ENCODE results near the gene UFM1.
"Not testable (repeated sequence)": the region's sequence is repeated elsewhere in the genome, so short reads cannot be mapped to it uniquely, and the experiment has no call there.

Gene UFM1

GRCh38 chr13:38366954-38367645, 17.4 kb downstream of the UFM1 start:
- Histone ChIP-seq H3K4me3 (ENCODE audit: low read length) (no peak overlapping the region), H3K27me3 (replicated peaks; ENCODE audit: control insufficient read depth, insufficient read depth, low read length) (no peaks in the 10 kb centered on the region), H3K9me3 (ENCODE audit: control insufficient read depth, low read length) (no peaks in the 10 kb centered on the region), H3K9ac (ENCODE audit: low read length) (no peak overlapping the region), H3K36me3 (ENCODE audit: control insufficient read depth, insufficient read depth, low read length, severe bottlenecking) (peaks cover 14% of the 10 kb centered on the region), H3K4me1 (ENCODE audit: control insufficient read depth, insufficient read depth, low read length) (peaks cover 4% of the 10 kb centered on the region)
- DNase-seq (ENCODE audit: low read depth): peak; percentile 25

GRCh38 chr13:38369058-38369457, 19.4 kb downstream of the UFM1 start:
- Histone ChIP-seq H3K36me3 (ENCODE audit: control insufficient read depth, insufficient read depth, low read length, severe bottlenecking) (no peaks in the 10 kb centered on the region), H3K9me3 (ENCODE audit: control insufficient read depth, low read length) (no peaks in the 10 kb centered on the region), H3K27me3 (replicated peaks; ENCODE audit: control insufficient read depth, insufficient read depth, low read length) (no peaks in the 10 kb centered on the region), H3K9ac (ENCODE audit: low read length) (no peak overlapping the region), H3K4me3 (ENCODE audit: low read length) (no peak overlapping the region), H3K4me1 (ENCODE audit: control insufficient read depth, insufficient read depth, low read length) (peaks cover 4% of the 10 kb centered on the region)
- no peak for DNase-seq (ENCODE audit: low read depth)

- H3K4me3 ChIP-seq (ENCODE audit: low read length); H3K4me1 ChIP-seq (ENCODE audit: control insufficient read depth, insufficient read depth, low read length); H3K36me3 ChIP-seq (ENCODE audit: control insufficient read depth, insufficient read depth, low read length, severe bottlenecking); H3K27me3 ChIP-seq (replicated peaks; ENCODE audit: control insufficient read depth, insufficient read depth, low read length); DNase-seq (ENCODE audit: low read depth); H3K9me3 ChIP-seq (ENCODE audit: control insufficient read depth, low read length); H3K9ac ChIP-seq (ENCODE audit: low read length): not testable (repeated sequence)
These were observed 20.4 kb downstream of the UFM1 start for GRCh38 chr13:38370096-38370495.

- H3K9me3 ChIP-seq (ENCODE audit: control insufficient read depth, low read length): no peaks in the 10 kb centered on the region
- no peaks in the 10 kb centered on the region for H3K36me3 ChIP-seq (ENCODE audit: control insufficient read depth, insufficient read depth, low read length, severe bottlenecking)
- no peak overlapping the region for H3K9ac ChIP-seq (ENCODE audit: low read length)
- H3K4me1 ChIP-seq (ENCODE audit: control insufficient read depth, insufficient read depth, low read length): no peaks in the 10 kb centered on the region
- H3K27me3 ChIP-seq (replicated peaks; ENCODE audit: control insufficient read depth, insufficient read depth, low read length): no peaks in the 10 kb centered on the region
- no peak overlapping the region for H3K4me3 ChIP-seq (ENCODE audit: low read length)
- peak; percentile 13 for DNase-seq (ENCODE audit: low read depth)
These were observed 23.3 kb downstream of the UFM1 start for GRCh38 chr13:38372820-38373383.

GRCh38 chr13:38376546-38376945, 26.9 kb downstream of the UFM1 start:
- peaks cover 3% of the 10 kb centered on the region for H3K4me1 ChIP-seq (ENCODE audit: control insufficient read depth, insufficient read depth, low read length)
- no peaks in the 10 kb centered on the region for H3K27me3 ChIP-seq (replicated peaks; ENCODE audit: control insufficient read depth, insufficient read depth, low read length)
- peak; percentile 61 for DNase-seq (ENCODE audit: low read depth)
- H3K36me3 ChIP-seq (ENCODE audit: control insufficient read depth, insufficient read depth, low read length, severe bottlenecking): no peaks in the 10 kb centered on the region
- H3K9ac ChIP-seq (ENCODE audit: low read length): no peak overlapping the region
- no peaks in the 10 kb centered on the region for H3K9me3 ChIP-seq (ENCODE audit: control insufficient read depth, low read length)
- no peak overlapping the region for H3K4me3 ChIP-seq (ENCODE audit: low read length)

GRCh38 chr13:38381890-38382289, 32.2 kb downstream of the UFM1 start:
- no peaks in the 10 kb centered on the region for H3K36me3 ChIP-seq (ENCODE audit: control insufficient read depth, insufficient read depth, low read length, severe bottlenecking)
- H3K4me3 ChIP-seq (ENCODE audit: low read length): no peak overlapping the region
- H3K9ac ChIP-seq (ENCODE audit: low read length): no peak overlapping the region
- no peaks in the 10 kb centered on the region for H3K27me3 ChIP-seq (replicated peaks; ENCODE audit: control insufficient read depth, insufficient read depth, low read length)
- H3K9me3 ChIP-seq (ENCODE audit: control insufficient read depth, low read length): no peaks in the 10 kb centered on the region
- peak; percentile 15 for DNase-seq (ENCODE audit: low read depth)
- H3K4me1 ChIP-seq (ENCODE audit: control insufficient read depth, insufficient read depth, low read length): peaks cover 15% of the 10 kb centered on the region

GRCh38 chr13:38382946-38383345, 33.3 kb downstream of the UFM1 start:
- Histone ChIP-seq H3K9me3 (ENCODE audit: control insufficient read depth, low read length) (no peaks in the 10 kb centered on the region), H3K4me3 (ENCODE audit: low read length) (no peak overlapping the region), H3K27me3 (replicated peaks; ENCODE audit: control insufficient read depth, insufficient read depth, low read length) (no peaks in the 10 kb centered on the region), H3K9ac (ENCODE audit: low read length) (no peak overlapping the region), H3K36me3 (ENCODE audit: control insufficient read depth, insufficient read depth, low read length, severe bottlenecking) (no peaks in the 10 kb centered on the region), H3K4me1 (ENCODE audit: control insufficient read depth, insufficient read depth, low read length) (peaks cover 15% of the 10 kb centered on the region)
- DNase-seq (ENCODE audit: low read depth): no peak

- H3K4me3 ChIP-seq (ENCODE audit: low read length): no peak overlapping the region
- peak; percentile 71 for DNase-seq (ENCODE audit: low read depth)
- H3K27me3 ChIP-seq (replicated peaks; ENCODE audit: control insufficient read depth, insufficient read depth, low read length): no peaks in the 10 kb centered on the region
- H3K36me3 ChIP-seq (ENCODE audit: control insufficient read depth, insufficient read depth, low read length, severe bottlenecking): no peaks in the 10 kb centered on the region
- peaks cover 15% of the 10 kb centered on the region for H3K4me1 ChIP-seq (ENCODE audit: control insufficient read depth, insufficient read depth, low read length)
- H3K9ac ChIP-seq (ENCODE audit: low read length): no peak overlapping the region
- no peaks in the 10 kb centered on the region for H3K9me3 ChIP-seq (ENCODE audit: control insufficient read depth, low read length)
These were observed 34.5 kb downstream of the UFM1 start for GRCh38 chr13:38384171-38384570.

- Histone ChIP-seq H3K9ac (ENCODE audit: low read length) (no peak overlapping the region), H3K36me3 (ENCODE audit: control insufficient read depth, insufficient read depth, low read length, severe bottlenecking) (no peaks in the 10 kb centered on the region), H3K4me1 (ENCODE audit: control insufficient read depth, insufficient read depth, low read length) (peaks cover 15% of the 10 kb centered on the region), H3K27me3 (replicated peaks; ENCODE audit: control insufficient read depth, insufficient read depth, low read length) (no peaks in the 10 kb centered on the region), H3K4me3 (ENCODE audit: low read length) (no peak overlapping the region), H3K9me3 (ENCODE audit: control insufficient read depth, low read length) (no peaks in the 10 kb centered on the region)
- peak; percentile 20 for DNase-seq (ENCODE audit: low read depth)
These were observed 35.7 kb downstream of the UFM1 start for GRCh38 chr13:38385153-38385891.

- no peak overlapping the region for H3K4me3 ChIP-seq (ENCODE audit: low read length)
- H3K27me3 ChIP-seq (replicated peaks; ENCODE audit: control insufficient read depth, insufficient read depth, low read length): no peaks in the 10 kb centered on the region
- no peaks in the 10 kb centered on the region for H3K36me3 ChIP-seq (ENCODE audit: control insufficient read depth, insufficient read depth, low read length, severe bottlenecking)
- no peak overlapping the region for H3K9ac ChIP-seq (ENCODE audit: low read length)
- H3K4me1 ChIP-seq (ENCODE audit: control insufficient read depth, insufficient read depth, low read length): peaks cover 13% of the 10 kb centered on the region
- H3K9me3 ChIP-seq (ENCODE audit: control insufficient read depth, low read length): no peaks in the 10 kb centered on the region
- DNase-seq (ENCODE audit: low read depth): peak; percentile 77
These were observed 36.8 kb downstream of the UFM1 start for GRCh38 chr13:38386421-38386820.

GRCh38 chr13:38391341-38391740, 41.7 kb downstream of the UFM1 start:
- H3K27me3 ChIP-seq (replicated peaks; ENCODE audit: control insufficient read depth, insufficient read depth, low read length): no peaks in the 10 kb centered on the region
- no peak overlapping the region for H3K4me3 ChIP-seq (ENCODE audit: low read length)
- no peak overlapping the region for H3K9ac ChIP-seq (ENCODE audit: low read length)
- no peak for DNase-seq (ENCODE audit: low read depth)
- H3K9me3 ChIP-seq (ENCODE audit: control insufficient read depth, low read length): no peaks in the 10 kb centered on the region
- peaks cover 5% of the 10 kb centered on the region for H3K4me1 ChIP-seq (ENCODE audit: control insufficient read depth, insufficient read depth, low read length)
- no peaks in the 10 kb centered on the region for H3K36me3 ChIP-seq (ENCODE audit: control insufficient read depth, insufficient read depth, low read length, severe bottlenecking)
